EL (cell line): ENCODE measurements around the gene CAPZB.
"Not testable (repeated sequence)": the region's sequence is repeated elsewhere in the genome, so short reads cannot be mapped to it uniquely, and the experiment has no call there.

Source experiments
- DNase-seq: peaks from one replicate; pipeline ENCODE4 v3.0.0-alpha.2; 2016

Gene CAPZB

GRCh38 chr1:19305880-19306279 lies 179.5 kb downstream of the CAPZB start:
- DNase-seq: no peak

- DNase-seq: not testable (repeated sequence)
Observed at GRCh38 chr1:19304081-19304480, 181.3 kb downstream of the CAPZB start.

- DNase-seq: no peak
Observed at GRCh38 chr1:19300211-19300610, 185.1 kb downstream of the CAPZB start.

GRCh38 chr1:19294638-19295037 lies 190.7 kb downstream of the CAPZB start:
- DNase-seq: no peak

GRCh38 chr1:19289244-19289643 lies 196.1 kb downstream of the CAPZB start:
- DNase-seq: no peak
